Subcutaneous preadipocyte (primary cell): ENCODE measurements around the gene THBS3. TPM values are rescaled to one million over a fixed set of nuclear protein-coding genes. Genes with fewer than 3 reads are reported as not detected.

ENCODE experiments used
- small RNA-seq: library from RNA; depleted of rRNA; stranded (forward); fragments of <200 nt; gene quantifications from one replicate; pipeline ENCODE3, GENCODE V24; 2012
- total RNA-seq: library from RNA; depleted of rRNA; stranded (reverse); fragments of >200 nt; gene quantifications from 2 replicates; pipeline ENCODE4 v1.2.3, GENCODE V29; 2012

The THBS3 gene
- 9.2 and 14.7 TPM in 2 replicates for total RNA-seq

GRCh38 chr1:155207806-155208540, at the start of gene THBS3:
Gene THBS3 (minus strand): TSS chr1:155207897. CDS start chr1:155207876, 21 bp downstream.

GRCh38 chr1:155255243-155256007, 47.7 kb upstream of the THBS3 start, which contains the start of gene ENTREP3:
Gene ENTREP3 (minus strand): TSS chr1:155255483. CDS start chr1:155254877, 606 bp downstream.

GRCh38 chr1:155208541-155209311, 1.0 kb upstream of the THBS3 start, which contains the start of gene MTX1:
Gene MTX1 (plus strand): TSS chr1:155208695. CDS start chr1:155208805, 110 bp downstream.

GRCh38 chr1:155173478-155174323, 34.0 kb downstream of the THBS3 start, which contains the start of gene TRIM46:
Gene TRIM46 (plus strand): TSS chr1:155173849. CDS start chr1:155173967, 118 bp downstream.

GRCh38 chr1:155172732-155173477, 34.8 kb downstream of the THBS3 start, which contains the start of gene KRTCAP2:
Gene KRTCAP2 (minus strand): TSS chr1:155173304. CDS start chr1:155173224, 80 bp downstream.

Small RNA genes lying within 50 kb of the gene (small RNA-seq; reads per million reads assigned to genes)
- not detected for gene HMGN2P18

Other genes with a start within 250 kb of the THBS3 start
- 12.5 and 14.7 TPM in 2 replicates for gene PYGO2, start 246.1 kb downstream of the THBS3 start, total RNA-seq
- 177 and 280 TPM in 2 replicates for gene SHC1, start 237.2 kb downstream of the THBS3 start, total RNA-seq
- gene CKS1B, start 233.2 kb downstream of the THBS3 start, total RNA-seq: 72.5 and 86.0 TPM in 2 replicates
- 21.3 and 26.4 TPM in 2 replicates for gene FLAD1, start 224.6 kb downstream of the THBS3 start, total RNA-seq
- not detected in 2 replicates for gene LENEP, start 214.3 kb downstream of the THBS3 start, total RNA-seq
- gene ZBTB7B, start 205.1 kb downstream of the THBS3 start, total RNA-seq: 11.4 and 14.5 TPM in 2 replicates
- not detected in 2 replicates for gene DCST2, start 174.1 kb downstream of the THBS3 start, total RNA-seq
- not detected in 2 replicates for gene DCST1, start 174.1 kb downstream of the THBS3 start, total RNA-seq
- 99.2 and 126 TPM in 2 replicates for gene ADAM15, start 156.6 kb downstream of the THBS3 start, total RNA-seq
- 0.73 and 1.2 TPM in 2 replicates for gene EFNA4, start 144.2 kb downstream of the THBS3 start, total RNA-seq
- gene EFNA3, start 129.1 kb downstream of the THBS3 start, total RNA-seq: 0.39 and 0.73 TPM in 2 replicates
- gene EFNA1, start 80.0 kb downstream of the THBS3 start, total RNA-seq: 0.37 TPM in 1 of 2 replicates, not detected in the other
- gene SLC50A1, start 72.0 kb downstream of the THBS3 start, total RNA-seq: 26.8 and 30.1 TPM in 2 replicates
- gene DPM3, start 67.4 kb downstream of the THBS3 start, total RNA-seq: 23.5 and 54.4 TPM in 2 replicates
- 83.9 and 140 TPM in 2 replicates for gene KRTCAP2, start 34.6 kb downstream of the THBS3 start, total RNA-seq
- 2.9 and 3.3 TPM in 2 replicates for gene TRIM46, start 34.0 kb downstream of the THBS3 start, total RNA-seq
- 40.7 and 50.7 TPM in 2 replicates for gene MTX1, start 798 bp upstream of the THBS3 start, total RNA-seq
- 9.2 and 10.0 TPM in 2 replicates for gene ENTREP3, start 47.6 kb upstream of the THBS3 start, total RNA-seq
- 26.1 and 27.6 TPM in 2 replicates for gene SCAMP3, start 54.5 kb upstream of the THBS3 start, total RNA-seq
- 20.6 and 34.2 TPM in 2 replicates for gene CLK2, start 65.6 kb upstream of the THBS3 start, total RNA-seq
- 0.37 and 0.78 TPM in 2 replicates for gene HCN3, start 69.6 kb upstream of the THBS3 start, total RNA-seq
- under 0.01 TPM in 1 of 2 replicates, not detected in the other for gene PKLR, start 93.5 kb upstream of the THBS3 start, total RNA-seq
- gene FDPS, start 101.0 kb upstream of the THBS3 start, total RNA-seq: 354 and 434 TPM in 2 replicates
- 11.0 and 18.6 TPM in 2 replicates for gene RUSC1, start 113.0 kb upstream of the THBS3 start, total RNA-seq